Neural progenitor cell (in vitro differentiated cells): ENCODE measurements around the gene PTPRJ. TPM values are rescaled to one million over a fixed set of nuclear protein-coding genes. Genes with fewer than 3 reads are reported as not detected.

Experiments used
- DNase-seq: peaks from one replicate; pipeline ENCODE4 v3.0.0-alpha.2; 2016; ENCODE audit warnings: low spot score
- H2AFZ ChIP-seq: fragments of 200-600 bp; sonication (generic); replicated peaks from 2 replicates; pipeline ENCODE4 v1.6.1; 2016; ENCODE audit warnings: antibody characterized with exemption
- H3F3A ChIP-seq: fragments of 200-600 bp; sonication (generic); 2 replicates; pipeline ENCODE4 v1.6.1; 2016; ENCODE audit warnings: antibody characterized with exemption, low read depth
- H3K27ac ChIP-seq: fragments of 200-600 bp; sonication (generic); 2 replicates; pipeline ENCODE4 v1.5.1; 2016; ENCODE audit warnings: mild to moderate bottlenecking
- H3K27me3 ChIP-seq: fragments of 200-600 bp; sonication (generic); 2 replicates; pipeline ENCODE4 v1.6.1; 2016; ENCODE audit warnings: mild to moderate bottlenecking, moderate library complexity
- H3K36me3 ChIP-seq: fragments of 200-600 bp; sonication (generic); 2 replicates; pipeline ENCODE4 v1.5.1; 2016
- H3K4me1 ChIP-seq: fragments of 200-600 bp; sonication (generic); 2 replicates; pipeline ENCODE4 v1.6.1; 2016; ENCODE audit warnings: mixed run types
- H3K4me2 ChIP-seq: fragments of 200-600 bp; sonication (generic); 2 replicates; pipeline ENCODE4 v1.6.1; 2016
- H3K4me3 ChIP-seq: fragments of 200-600 bp; sonication (generic); 2 replicates; pipeline ENCODE4 v1.5.1; 2016
- H3K79me2 ChIP-seq: fragments of 200-600 bp; sonication (generic); 2 replicates; pipeline ENCODE4 v1.6.1; 2016; ENCODE audit warnings: low read depth
- H3K9ac ChIP-seq: fragments of 200-600 bp; sonication (generic); 2 replicates; pipeline ENCODE4 v1.6.1; 2016
- H3K9me3 ChIP-seq: fragments of 200-600 bp; sonication (generic); 2 replicates; pipeline ENCODE4 v1.5.1; 2016; ENCODE audit warnings: low read depth
- H4K20me1 ChIP-seq: fragments of 200-600 bp; sonication (generic); 2 replicates; pipeline ENCODE4 v1.6.1; 2016; ENCODE audit warnings: low read depth
- H3K27ac Mint-ChIP-seq: 3 replicates; pipeline ENCODE4 v1.8.0; 2021; ENCODE audit warnings: mixed read lengths
- H3K27me3 Mint-ChIP-seq: 2 replicates; pipeline ENCODE4 v1.8.0; 2022; ENCODE audit warnings: low read depth, mild to moderate bottlenecking, inconsistent platforms, moderate library complexity, mixed read lengths; ENCODE audit not compliant: insufficient read depth
- H3K36me3 Mint-ChIP-seq: 3 replicates; pipeline ENCODE4 v1.8.0; 2021; ENCODE audit warnings: mixed read lengths
- H3K4me1 Mint-ChIP-seq: 3 replicates; pipeline ENCODE4 v1.8.0; 2021; ENCODE audit warnings: mixed read lengths
- H3K4me3 Mint-ChIP-seq: 3 replicates; pipeline ENCODE4 v1.8.0; 2021; ENCODE audit warnings: mild to moderate bottlenecking, moderate library complexity, mixed read lengths
- H3K9me3 Mint-ChIP-seq: 3 replicates; pipeline ENCODE4 v1.8.0; 2020; ENCODE audit warnings: mixed read lengths
- EZH2 ChIP-seq: fragments of 200-600 bp; sonication (generic); IDR thresholded peaks from 2 replicates; pipeline ENCODE4 v1.6.1; 2017; ENCODE audit warnings: antibody characterized with exemption, mild to moderate bottlenecking, moderate library complexity
- EZH2phosphoT487 ChIP-seq: fragments of 200-600 bp; sonication (generic); IDR thresholded peaks from 2 replicates; pipeline ENCODE4 v1.6.1; 2017; ENCODE audit warnings: antibody characterized with exemption
- total RNA-seq: library from RNA; depleted of rRNA; stranded (reverse); fragments of >200 nt; gene quantifications from 2 replicates; pipeline ENCODE4 v1.2.3, GENCODE V29; 2015; ENCODE audit warnings: low replicate concordance
- TF ChIP-seq, protein P1 (sequence below): fragments of 200-600 bp; sonication (generic); IDR thresholded peaks from 2 replicates; pipeline ENCODE4 v1.5.1; 2017; ENCODE audit warnings: antibody characterized with exemption, mild to moderate bottlenecking

Gene PTPRJ
- total RNA-seq, 1 donor from 2014 or later, result 28.0 TPM

DNA sequence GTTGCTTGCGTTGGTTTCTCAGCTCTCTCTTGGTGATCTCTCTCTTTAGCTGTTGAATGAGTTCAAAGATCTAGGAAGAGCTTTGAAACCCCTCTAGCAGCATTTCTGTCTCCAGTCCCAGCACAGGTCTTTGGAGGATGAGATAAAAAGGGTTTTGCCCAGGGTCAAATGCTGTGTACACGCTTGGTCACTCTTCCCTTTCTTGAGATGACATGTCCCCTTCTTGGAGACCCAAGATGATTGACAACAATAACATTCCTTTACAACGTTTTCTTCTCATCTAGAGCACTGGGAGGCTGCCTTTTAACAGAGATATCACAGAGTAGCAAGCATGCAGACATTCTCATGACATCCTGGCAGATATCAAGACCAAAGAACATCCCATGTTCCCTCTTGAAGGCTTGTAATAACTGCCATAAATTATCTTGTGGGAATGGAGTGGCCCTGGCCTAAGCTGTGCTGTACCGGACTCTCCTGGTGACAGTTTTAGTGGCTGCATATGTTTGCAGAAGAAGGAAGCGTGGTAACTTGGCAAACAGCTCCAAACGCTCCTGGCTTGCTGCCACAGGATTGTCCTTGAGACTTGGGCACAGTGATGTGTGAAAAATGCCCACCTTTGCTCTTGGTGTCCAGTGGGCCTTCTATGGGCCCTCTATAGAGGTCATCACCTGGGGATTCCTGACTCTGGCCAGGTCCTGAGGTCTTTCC is 107.8 kb downstream of the PTPRJ start:
- peaks cover 2% of the 10 kb centered on the region for H3K79me2 ChIP-seq
- no peak overlapping the region for H3K4me3 ChIP-seq
- H2AFZ ChIP-seq, result no peak overlapping the region
- H3F3A ChIP-seq, result no peaks in the 10 kb centered on the region
- no peaks in the 10 kb centered on the region for H3K27me3 ChIP-seq
- no peak overlapping the region for H3K27ac ChIP-seq
- peaks cover 4% of the 10 kb centered on the region for H3K4me1 ChIP-seq
- peaks cover 18% of the 10 kb centered on the region for H4K20me1 ChIP-seq
- H3K9me3 ChIP-seq, result no peaks in the 10 kb centered on the region
- no peaks in the 10 kb centered on the region for H3K36me3 ChIP-seq
- TF ChIP-seq EZH2phosphoT487 (no peak), EZH2 (no peak)
- TF ChIP-seq, protein P1, sequence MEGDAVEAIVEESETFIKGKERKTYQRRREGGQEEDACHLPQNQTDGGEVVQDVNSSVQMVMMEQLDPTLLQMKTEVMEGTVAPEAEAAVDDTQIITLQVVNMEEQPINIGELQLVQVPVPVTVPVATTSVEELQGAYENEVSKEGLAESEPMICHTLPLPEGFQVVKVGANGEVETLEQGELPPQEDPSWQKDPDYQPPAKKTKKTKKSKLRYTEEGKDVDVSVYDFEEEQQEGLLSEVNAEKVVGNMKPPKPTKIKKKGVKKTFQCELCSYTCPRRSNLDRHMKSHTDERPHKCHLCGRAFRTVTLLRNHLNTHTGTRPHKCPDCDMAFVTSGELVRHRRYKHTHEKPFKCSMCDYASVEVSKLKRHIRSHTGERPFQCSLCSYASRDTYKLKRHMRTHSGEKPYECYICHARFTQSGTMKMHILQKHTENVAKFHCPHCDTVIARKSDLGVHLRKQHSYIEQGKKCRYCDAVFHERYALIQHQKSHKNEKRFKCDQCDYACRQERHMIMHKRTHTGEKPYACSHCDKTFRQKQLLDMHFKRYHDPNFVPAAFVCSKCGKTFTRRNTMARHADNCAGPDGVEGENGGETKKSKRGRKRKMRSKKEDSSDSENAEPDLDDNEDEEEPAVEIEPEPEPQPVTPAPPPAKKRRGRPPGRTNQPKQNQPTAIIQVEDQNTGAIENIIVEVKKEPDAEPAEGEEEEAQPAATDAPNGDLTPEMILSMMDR, result no peak
- H3K27me3 Mint-ChIP-seq, result peaks cover 3% of the 10 kb centered on the region
- H3K27ac Mint-ChIP-seq, result no peak overlapping the region
- no peak overlapping the region for H3K9ac ChIP-seq
- no peak for DNase-seq
- H3K4me2 ChIP-seq, result no peak overlapping the region
- H3K36me3 Mint-ChIP-seq, result peaks cover 2% of the 10 kb centered on the region
- H3K4me1 Mint-ChIP-seq, result peaks cover 20% of the 10 kb centered on the region
- no peak overlapping the region for H3K4me3 Mint-ChIP-seq
- H3K9me3 Mint-ChIP-seq, result no peaks in the 10 kb centered on the region

DNA sequence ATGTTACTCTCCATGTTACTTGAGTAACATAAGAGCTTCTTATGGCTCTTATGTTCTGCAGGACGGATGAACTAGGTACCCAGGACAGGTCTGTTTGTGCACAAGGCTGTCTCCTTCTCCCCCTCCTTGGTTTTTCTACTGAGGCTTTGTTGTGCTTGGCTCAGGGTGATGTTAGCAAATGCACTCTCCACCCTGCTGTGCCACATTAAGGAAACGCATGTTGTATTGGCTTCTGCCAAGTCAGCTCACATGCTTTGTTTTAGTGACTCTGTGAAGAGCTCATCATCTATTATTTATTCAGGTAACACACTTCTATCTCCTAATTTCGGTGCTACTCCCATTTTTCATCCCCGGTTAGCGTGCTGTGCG is 108.3 kb downstream of the PTPRJ start:
- Mint-ChIP-seq H3K4me1 (peaks cover 24% of the 10 kb centered on the region), H3K4me3 (no peak overlapping the region), H3K27me3 (peaks cover 3% of the 10 kb centered on the region), H3K36me3 (peaks cover 2% of the 10 kb centered on the region), H3K27ac (peak overlapping the region; percentile 20), H3K9me3 (no peaks in the 10 kb centered on the region)
- Histone ChIP-seq H3K9ac (no peak overlapping the region), H3K79me2 (peaks cover 5% of the 10 kb centered on the region), H2AFZ (no peak overlapping the region), H3K4me2 (no peak overlapping the region), H3K9me3 (no peaks in the 10 kb centered on the region), H4K20me1 (peaks cover 18% of the 10 kb centered on the region), H3K4me3 (no peak overlapping the region), H3K27me3 (no peaks in the 10 kb centered on the region), H3K27ac (no peak overlapping the region), H3K4me1 (peaks cover 7% of the 10 kb centered on the region), H3F3A (no peaks in the 10 kb centered on the region), H3K36me3 (no peaks in the 10 kb centered on the region)
- TF ChIP-seq, protein P1, result no peak
- TF ChIP-seq EZH2 (no peak), EZH2phosphoT487 (no peak)
- DNase-seq, result no peak

DNA sequence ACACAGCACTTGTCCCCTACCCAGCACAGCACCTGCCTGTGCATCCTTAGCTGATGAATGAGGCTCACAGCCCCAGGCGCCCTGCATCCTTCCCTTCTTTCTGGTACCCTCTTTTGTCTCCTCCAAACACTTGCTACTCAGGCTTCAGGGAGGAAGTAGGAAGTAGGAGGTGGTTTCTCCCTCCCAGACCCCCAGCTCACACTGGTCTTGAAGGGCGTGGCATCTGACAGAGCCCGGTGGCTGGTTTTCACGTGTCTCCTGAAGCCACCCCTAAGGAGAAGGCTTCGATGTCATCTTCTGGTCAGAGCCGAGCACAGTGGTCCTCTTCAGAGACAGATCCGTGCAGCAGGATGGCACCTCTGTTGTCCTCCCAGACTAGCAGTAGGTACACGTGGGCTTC is 109.8 kb downstream of the PTPRJ start:
- no peak overlapping the region for H3K4me3 ChIP-seq
- no peak overlapping the region for H2AFZ ChIP-seq
- no peaks in the 10 kb centered on the region for H3F3A ChIP-seq
- H3K9me3 Mint-ChIP-seq, result no peaks in the 10 kb centered on the region
- H3K36me3 ChIP-seq, result no peaks in the 10 kb centered on the region
- H3K4me2 ChIP-seq, result no peak overlapping the region
- no peak overlapping the region for H3K9ac ChIP-seq
- peaks cover 3% of the 10 kb centered on the region for H3K27me3 Mint-ChIP-seq
- H3K79me2 ChIP-seq, result peaks cover 5% of the 10 kb centered on the region
- no peak overlapping the region for H3K27ac Mint-ChIP-seq
- no peak for DNase-seq
- peaks cover 10% of the 10 kb centered on the region for H3K4me1 ChIP-seq
- TF ChIP-seq EZH2phosphoT487, result no peak
- TF ChIP-seq, protein P1, result no peak
- H4K20me1 ChIP-seq, result peaks cover 32% of the 10 kb centered on the region
- no peaks in the 10 kb centered on the region for H3K27me3 ChIP-seq
- H3K4me1 Mint-ChIP-seq, result peaks cover 39% of the 10 kb centered on the region
- H3K9me3 ChIP-seq, result no peaks in the 10 kb centered on the region
- no peaks in the 10 kb centered on the region for H3K36me3 Mint-ChIP-seq
- no peak overlapping the region for H3K4me3 Mint-ChIP-seq
- H3K27ac ChIP-seq, result no peak overlapping the region
